Islet of Langerhans (tissue), 1 donor: Measurements from ENCODE around the gene KLHDC7B.
A peak's percentile ranks its signal among the peaks of the same experiment; 100 is the strongest.

ENCODE experiments used
- FAIRE-seq: peaks from one replicate; lab custom pipeline; 2011; peaks lifted over from hg19 to GRCh38; lab: Jason Lieb, UNC

KLHDC7B gene

GRCh38 chr22:50574383-50574755, 28.7 kb downstream of the KLHDC7B start:
- FAIRE-seq, result no peak

DNA sequence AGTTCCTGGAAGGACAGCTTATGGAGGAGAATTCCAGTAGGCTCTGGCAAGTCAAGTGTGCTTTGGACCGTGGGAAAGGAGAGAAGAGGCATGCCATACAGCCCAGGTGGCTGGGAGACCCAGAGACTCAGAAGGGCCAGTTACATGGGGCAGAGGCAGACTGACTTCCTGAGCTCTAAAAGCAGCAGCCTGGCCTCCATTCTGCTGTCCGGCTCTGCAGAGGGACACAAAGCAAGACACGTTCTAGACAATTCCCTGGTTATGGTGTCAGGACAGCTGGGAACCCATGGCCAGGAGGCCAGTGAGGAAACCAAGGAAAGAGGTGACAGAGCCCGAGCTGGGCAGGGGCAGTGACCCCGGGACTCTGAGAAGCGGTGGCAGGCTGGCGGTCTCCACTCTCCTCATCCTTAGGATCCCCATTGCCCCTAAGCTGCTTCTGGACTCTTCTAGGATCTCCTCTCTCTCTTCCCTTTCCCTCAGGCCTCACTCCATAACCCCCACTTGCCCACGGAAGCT, 29.8 kb downstream of the KLHDC7B start:
- FAIRE-seq, result no peak

GRCh38 chr22:50576070-50576469, 30.4 kb downstream of the KLHDC7B start:
- no peak for FAIRE-seq

GRCh38 chr22:50576806-50577696, 31.4 kb downstream of the KLHDC7B start:
- FAIRE-seq, result no peak

GRCh38 chr22:50577697-50577986, 31.9 kb downstream of the KLHDC7B start:
- FAIRE-seq, result no peak

DNA sequence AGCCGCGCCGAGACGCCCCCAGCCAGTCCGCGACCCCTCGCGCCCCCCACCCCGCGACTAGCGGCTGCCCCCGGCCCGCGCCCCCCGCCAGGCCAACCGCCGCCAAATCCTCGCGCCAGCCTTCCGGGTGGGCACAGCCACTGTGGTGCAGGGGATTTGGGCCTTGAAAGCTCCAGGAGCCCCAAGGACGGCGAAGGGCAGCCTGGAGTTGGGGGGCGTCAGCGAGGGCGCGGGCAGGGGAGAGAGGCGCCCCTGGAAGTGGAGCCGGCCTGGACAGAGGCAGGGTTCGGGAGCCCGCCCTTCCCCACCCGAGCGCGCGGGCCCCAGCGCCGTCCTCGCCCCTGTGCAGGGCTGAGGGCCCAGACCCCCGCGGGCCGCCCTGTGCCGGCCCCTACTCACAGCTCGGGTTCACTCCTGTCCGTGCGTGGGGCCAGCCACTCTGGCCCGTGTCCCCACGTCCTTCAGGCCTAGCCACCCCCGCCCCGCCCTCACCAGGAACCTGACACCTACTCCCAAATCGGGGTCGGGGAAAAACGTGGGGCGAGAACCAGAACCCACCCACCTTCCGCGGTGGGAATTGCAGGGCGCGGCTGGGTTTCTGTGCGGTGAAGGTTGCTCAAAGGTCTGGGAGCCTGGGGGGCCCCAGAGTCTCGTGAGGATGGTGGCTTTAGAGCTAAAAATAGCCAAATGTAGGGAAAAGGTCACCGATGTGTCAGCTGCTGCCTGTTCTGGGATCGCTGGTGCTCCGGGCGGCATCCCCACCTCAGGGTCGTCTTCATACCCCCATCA, 32.5 kb downstream of the KLHDC7B start, which contains the start of gene CPT1B:
TSS of gene CPT1B (minus strand) at position 441 of the 789 bp plus-strand sequence. CDS start 512 bp downstream, outside the sequence.
- no peak for FAIRE-seq

DNA sequence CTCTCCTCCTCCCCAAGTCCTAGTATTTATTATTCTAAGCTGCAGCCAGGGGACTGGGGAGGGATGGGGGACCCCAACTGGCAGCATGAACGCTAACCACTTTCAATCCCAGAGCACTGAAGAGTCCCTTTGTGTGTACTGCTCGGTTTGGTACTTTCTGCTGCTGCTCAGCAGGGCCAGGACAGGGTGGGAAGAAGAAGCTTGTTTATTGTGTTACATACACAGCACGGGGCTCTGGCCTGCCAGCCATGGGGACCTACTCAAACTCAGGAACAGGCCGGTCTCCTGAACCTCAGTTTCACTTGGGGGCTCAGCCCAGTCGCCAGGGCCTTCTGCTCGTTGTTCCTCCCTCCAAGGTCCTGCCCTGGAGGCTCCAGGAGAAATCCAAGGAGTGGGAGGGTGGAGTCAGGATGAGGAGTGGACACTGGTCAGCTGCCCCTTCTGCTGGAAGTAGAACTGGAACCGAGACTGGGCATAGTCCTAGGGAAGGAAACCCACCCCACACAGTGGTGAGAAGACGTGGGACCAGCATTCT, 33.1 kb downstream of the KLHDC7B start:
- FAIRE-seq, result no peak

- no peak for FAIRE-seq
Observed at GRCh38 chr22:50579752-50580151, 34.1 kb downstream of the KLHDC7B start.

GRCh38 chr22:50581031-50581949, 35.6 kb downstream of the KLHDC7B start:
- no peak for FAIRE-seq

DNA sequence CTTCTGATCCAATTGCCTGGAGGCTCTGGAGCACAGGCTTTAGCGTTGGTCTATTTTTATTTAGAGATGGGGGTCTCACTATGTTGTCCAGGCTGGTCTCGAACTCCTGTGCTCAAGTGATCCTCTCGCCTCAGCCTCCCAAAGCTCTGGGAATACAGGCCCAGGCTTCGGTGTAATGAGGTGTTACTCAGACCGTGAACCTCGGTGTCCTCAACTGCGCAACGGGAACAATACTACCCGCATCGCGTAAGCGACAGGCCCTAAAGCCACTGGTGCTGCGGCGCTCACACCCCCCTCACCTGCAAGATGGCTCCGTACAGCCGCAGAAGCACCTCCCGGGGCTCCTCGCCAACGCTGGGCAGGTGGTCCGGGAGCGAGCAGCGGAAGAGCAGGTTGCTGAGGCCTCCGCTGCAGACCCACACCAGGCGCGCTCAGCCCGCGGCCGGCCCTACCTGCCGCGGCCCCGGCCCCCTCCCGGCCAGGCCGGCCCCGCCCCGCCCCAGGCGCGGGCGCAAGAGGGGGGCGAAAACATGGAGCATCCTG, 36.3 kb downstream of the KLHDC7B start:
- FAIRE-seq, result no peak

DNA sequence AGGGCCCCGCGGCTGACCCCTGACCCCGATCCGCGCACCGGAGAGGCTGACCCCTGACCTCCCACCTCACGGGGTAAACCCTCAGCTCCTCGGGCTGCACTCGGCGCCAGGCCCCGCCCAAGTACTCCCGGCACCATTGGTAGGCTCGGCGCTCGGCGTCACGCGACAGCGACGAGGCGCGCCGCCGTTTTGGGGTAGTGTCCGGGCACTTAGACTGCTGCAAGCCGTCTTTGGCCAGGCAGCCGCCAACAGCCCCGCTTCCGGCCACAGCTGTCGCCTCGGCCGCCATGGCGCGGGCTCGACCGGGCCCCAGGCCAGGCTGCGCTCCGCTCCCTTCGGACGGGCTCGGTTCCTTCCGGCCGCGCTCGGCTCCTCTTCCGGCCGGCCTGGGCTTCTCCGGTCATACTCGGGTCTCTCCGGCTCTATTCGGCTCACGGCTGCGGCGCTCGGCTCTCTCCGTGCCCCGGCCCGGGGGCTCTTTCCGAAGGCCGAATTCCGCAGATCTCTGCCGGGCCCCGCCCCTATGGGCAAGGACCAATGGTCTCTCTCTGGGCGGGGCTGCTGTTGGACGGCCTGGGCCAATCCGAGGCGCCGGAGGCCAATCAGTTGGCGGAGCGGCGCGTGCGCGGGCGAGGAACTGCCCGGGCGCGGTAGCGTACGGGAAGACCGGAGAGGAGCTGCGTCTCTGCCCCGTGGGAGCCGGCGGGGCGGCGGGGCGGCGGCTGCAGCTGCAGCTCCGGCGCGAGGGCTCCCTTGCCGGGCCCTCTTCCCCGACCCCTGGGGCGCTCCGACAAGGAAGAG, 37.0 kb downstream of the KLHDC7B start, which contains the start of gene CHKB:
TSS of gene CHKB (minus strand) at position 357 of the 801 bp plus-strand sequence. CDS start at position 289, 68 bp downstream.
- peak; percentile 90 for FAIRE-seq

GRCh38 chr22:50583294-50583861, 37.7 kb downstream of the KLHDC7B start:
- no peak for FAIRE-seq

GRCh38 chr22:50584106-50585096, 38.7 kb downstream of the KLHDC7B start:
- FAIRE-seq, result no peak

DNA sequence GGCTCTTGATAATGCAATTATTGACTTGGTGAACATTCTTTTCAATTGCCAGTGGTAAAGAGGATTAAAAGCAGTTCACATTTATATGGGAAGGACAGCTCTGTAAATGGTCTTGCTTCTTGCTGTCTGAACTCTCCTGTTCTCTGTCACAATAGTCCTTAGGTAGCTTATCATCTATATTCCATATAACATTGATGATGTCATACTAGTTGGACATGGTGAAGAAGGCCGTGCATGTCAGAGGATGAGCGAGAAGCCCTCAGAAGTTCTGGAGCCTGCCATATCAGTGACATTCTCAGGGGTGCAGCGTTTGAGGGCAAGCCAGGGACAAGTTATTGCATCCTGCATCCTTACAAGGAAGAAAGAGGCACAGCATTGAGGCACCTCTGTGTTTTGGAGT, 39.5 kb downstream of the KLHDC7B start:
- FAIRE-seq, result no peak

DNA sequence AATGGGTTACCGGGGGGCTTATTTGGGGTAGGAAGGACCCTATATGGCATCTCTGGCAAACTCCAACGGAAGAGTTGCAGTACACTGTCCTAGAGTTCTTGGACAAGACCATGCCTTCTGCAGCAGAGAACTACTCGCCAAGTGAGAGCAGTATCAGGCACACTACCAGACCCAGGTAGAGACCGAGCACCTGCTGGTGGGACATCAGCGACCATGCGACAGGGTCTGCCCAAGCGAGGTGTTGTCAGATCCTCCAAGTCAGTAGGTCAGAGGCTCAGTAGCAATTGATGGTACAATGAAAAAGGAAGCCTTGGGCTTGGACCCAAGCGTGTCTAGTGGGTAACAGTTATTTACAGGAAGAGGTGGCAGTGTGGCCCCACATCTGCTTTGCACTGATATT, 40.1 kb downstream of the KLHDC7B start:
- FAIRE-seq, result no peak

DNA sequence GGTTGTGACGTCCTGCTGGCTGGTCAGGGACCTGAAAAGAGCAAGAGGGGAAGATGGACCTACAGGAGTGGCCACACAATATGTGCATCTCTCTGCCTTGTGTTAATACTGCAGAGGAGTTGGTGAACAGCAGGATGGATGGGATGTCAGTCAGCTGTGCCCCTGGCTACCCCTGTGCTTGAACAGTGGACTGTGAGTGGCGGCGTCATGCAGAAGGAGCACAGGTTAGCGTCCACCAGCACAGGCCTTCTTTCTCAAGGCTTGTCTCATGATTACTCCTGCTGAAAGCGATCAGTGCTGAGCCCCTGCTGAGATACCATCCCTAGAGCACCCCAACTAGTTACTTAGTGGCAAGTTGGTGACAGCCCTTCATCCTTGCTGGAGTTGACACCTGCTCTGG, 40.7 kb downstream of the KLHDC7B start:
- FAIRE-seq, result no peak

GRCh38 chr22:50587407-50587806, 41.7 kb downstream of the KLHDC7B start:
- FAIRE-seq, result no peak

GRCh38 chr22:50595189-50595588, 49.5 kb downstream of the KLHDC7B start:
- FAIRE-seq, result no peak

- FAIRE-seq, result no peak
Observed at GRCh38 chr22:50597097-50597496, 51.4 kb downstream of the KLHDC7B start.
